Choroid plexus epithelial cell (primary cell): Measurements from ENCODE around the gene ASIC4.

Source experiments
- DNase-seq: peaks from one replicate; pipeline ENCODE4 v3.0.0-alpha.2; 2010; ENCODE audit warnings: low read depth
- H3K4me3 ChIP-seq: 2 replicates; pipeline ENCODE4 v1.5.1; 2011; ENCODE audit warnings: low read depth, mild to moderate bottlenecking, control low read depth, low read length, moderate library complexity
- TF ChIP-seq, protein P1 (sequence below): conservative IDR thresholded peaks from 2 replicates; pipeline ENCODE4 v1.5.1; 2011; ENCODE audit warnings: low read depth, mild to moderate bottlenecking, control low read depth, inconsistent platforms, low read length, moderate library complexity

The ASIC4 gene

GRCh38 chr2:219575566-219576504, 61.6 kb downstream of the ASIC4 start:
- no peak for DNase-seq
- TF ChIP-seq, protein P1, sequence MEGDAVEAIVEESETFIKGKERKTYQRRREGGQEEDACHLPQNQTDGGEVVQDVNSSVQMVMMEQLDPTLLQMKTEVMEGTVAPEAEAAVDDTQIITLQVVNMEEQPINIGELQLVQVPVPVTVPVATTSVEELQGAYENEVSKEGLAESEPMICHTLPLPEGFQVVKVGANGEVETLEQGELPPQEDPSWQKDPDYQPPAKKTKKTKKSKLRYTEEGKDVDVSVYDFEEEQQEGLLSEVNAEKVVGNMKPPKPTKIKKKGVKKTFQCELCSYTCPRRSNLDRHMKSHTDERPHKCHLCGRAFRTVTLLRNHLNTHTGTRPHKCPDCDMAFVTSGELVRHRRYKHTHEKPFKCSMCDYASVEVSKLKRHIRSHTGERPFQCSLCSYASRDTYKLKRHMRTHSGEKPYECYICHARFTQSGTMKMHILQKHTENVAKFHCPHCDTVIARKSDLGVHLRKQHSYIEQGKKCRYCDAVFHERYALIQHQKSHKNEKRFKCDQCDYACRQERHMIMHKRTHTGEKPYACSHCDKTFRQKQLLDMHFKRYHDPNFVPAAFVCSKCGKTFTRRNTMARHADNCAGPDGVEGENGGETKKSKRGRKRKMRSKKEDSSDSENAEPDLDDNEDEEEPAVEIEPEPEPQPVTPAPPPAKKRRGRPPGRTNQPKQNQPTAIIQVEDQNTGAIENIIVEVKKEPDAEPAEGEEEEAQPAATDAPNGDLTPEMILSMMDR = no peak
- H3K4me3 ChIP-seq = no peak overlapping the region

GRCh38 chr2:219576505-219577388, 62.5 kb downstream of the ASIC4 start:
- no peak for DNase-seq
- H3K4me3 ChIP-seq = no peak overlapping the region
- TF ChIP-seq, protein P1 = no peak

- H3K4me3 ChIP-seq = no peak overlapping the region
- peak; percentile 61 for DNase-seq
- TF ChIP-seq, protein P1 = no peak
These were observed 64.7 kb downstream of the ASIC4 start for GRCh38 chr2:219578811-219579613.

- no peak for DNase-seq
- no peak overlapping the region for H3K4me3 ChIP-seq
- TF ChIP-seq, protein P1 = no peak
These were observed 67.1 kb downstream of the ASIC4 start for GRCh38 chr2:219581346-219581745.
